ENCODE measurements around the gene RBM28.
"Not testable (repeated sequence)": the region's sequence is repeated elsewhere in the genome, so short reads cannot be mapped to it uniquely, and the experiment has no call there.

RBM28 gene

DNA sequence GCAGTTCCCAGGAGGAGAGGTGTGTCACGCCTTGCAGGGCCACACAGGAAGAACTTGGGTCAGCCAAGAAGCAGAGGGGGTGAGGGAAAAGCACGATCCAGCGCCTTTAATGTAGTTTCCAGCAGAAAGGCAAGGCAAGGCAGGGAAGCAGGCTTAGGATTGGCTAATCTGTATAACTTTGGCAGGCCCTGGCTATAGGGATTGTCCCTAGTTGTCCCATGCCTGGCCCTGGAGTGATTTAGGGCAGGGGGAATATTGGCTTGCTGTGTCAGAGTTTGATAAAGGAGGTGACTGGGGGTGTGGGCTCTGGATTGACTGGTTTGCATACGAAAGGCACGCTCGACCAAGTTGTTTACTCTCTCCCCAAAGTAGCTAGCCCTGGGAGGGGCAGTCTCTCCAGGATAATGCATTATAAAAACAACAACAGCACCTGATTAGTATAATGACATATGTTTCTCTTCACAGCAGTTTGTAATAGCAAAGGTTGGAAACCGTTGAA lies 44.5 kb downstream of the RBM28 start:
- H3K4me3 ChIP-seq (ENCODE audit: low read length) = no peak overlapping the region
- no peak for DNase-seq (ENCODE audit: low read depth)
- TF ChIP-seq, protein P1, sequence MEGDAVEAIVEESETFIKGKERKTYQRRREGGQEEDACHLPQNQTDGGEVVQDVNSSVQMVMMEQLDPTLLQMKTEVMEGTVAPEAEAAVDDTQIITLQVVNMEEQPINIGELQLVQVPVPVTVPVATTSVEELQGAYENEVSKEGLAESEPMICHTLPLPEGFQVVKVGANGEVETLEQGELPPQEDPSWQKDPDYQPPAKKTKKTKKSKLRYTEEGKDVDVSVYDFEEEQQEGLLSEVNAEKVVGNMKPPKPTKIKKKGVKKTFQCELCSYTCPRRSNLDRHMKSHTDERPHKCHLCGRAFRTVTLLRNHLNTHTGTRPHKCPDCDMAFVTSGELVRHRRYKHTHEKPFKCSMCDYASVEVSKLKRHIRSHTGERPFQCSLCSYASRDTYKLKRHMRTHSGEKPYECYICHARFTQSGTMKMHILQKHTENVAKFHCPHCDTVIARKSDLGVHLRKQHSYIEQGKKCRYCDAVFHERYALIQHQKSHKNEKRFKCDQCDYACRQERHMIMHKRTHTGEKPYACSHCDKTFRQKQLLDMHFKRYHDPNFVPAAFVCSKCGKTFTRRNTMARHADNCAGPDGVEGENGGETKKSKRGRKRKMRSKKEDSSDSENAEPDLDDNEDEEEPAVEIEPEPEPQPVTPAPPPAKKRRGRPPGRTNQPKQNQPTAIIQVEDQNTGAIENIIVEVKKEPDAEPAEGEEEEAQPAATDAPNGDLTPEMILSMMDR (conservative IDR thresholded peaks at IDR 0.05; ENCODE audit: low read length) = no peak

DNA sequence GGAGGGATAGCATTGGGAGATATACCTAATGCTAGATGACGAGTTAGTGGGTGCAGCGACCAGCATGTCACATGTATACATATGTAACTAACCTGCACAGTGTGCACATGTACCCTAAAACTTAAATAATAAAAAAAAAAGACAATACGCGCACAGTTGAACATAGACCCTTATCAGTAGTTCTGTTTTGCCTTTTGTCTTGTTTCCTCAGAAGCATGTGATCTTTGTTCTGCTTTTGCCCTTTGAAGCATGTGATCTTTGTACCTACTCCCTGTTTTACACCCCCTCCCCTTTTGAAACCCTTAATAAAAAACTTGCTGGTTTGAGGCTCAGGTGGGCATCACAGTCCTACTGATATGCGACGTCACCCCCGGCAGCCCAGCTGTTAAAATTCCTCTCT lies 45.7 kb downstream of the RBM28 start:
- not testable (repeated sequence) for H3K4me3 ChIP-seq (ENCODE audit: low read length); DNase-seq (ENCODE audit: low read depth)

DNA sequence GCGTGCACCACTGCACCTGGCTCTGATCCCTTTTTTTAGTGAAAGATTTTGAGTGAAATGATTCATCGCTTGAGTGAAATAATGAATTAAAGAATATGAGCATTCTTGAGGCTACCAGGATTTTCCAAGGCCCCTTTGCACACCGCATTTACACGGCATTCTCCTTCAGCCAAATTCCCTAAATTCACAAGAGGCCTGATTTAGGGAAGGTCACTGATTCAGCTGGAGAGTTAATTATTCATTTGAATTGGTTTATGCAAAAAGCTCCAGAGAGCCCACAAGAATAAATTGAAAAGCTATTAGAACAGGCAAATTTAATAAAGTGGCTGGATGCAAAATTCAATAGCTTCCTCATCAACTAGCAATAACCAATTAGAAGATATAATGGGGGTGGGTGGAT lies 56.2 kb downstream of the RBM28 start:
- no peak overlapping the region for H3K4me3 ChIP-seq (ENCODE audit: low read length)
- no peak for DNase-seq (ENCODE audit: low read depth)
- TF ChIP-seq, protein P1 (conservative IDR thresholded peaks at IDR 0.05; ENCODE audit: low read length) = no peak

DNA sequence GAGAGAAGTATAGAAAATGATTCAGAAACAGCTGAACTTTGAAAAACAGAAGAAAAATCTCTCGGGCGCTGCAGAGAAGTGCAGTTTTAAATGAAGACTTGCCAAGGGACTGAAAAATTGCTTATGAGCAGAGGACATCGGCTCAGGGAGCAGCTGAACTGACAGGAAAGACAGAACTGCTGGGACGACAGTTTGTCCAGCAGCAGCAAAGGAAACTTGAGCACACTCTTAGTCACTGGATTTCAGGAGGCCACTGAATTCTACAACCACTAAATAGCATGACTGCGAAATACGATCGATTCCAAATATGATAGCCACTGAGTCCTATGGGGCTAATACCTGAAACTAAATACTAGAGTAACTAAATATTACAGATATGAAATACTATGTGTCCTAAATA lies 59.6 kb downstream of the RBM28 start:
- no peak for DNase-seq (ENCODE audit: low read depth)
- H3K4me3 ChIP-seq (ENCODE audit: low read length) = no peak overlapping the region
- TF ChIP-seq, protein P1 (conservative IDR thresholded peaks at IDR 0.05; ENCODE audit: low read length) = no peak

DNA sequence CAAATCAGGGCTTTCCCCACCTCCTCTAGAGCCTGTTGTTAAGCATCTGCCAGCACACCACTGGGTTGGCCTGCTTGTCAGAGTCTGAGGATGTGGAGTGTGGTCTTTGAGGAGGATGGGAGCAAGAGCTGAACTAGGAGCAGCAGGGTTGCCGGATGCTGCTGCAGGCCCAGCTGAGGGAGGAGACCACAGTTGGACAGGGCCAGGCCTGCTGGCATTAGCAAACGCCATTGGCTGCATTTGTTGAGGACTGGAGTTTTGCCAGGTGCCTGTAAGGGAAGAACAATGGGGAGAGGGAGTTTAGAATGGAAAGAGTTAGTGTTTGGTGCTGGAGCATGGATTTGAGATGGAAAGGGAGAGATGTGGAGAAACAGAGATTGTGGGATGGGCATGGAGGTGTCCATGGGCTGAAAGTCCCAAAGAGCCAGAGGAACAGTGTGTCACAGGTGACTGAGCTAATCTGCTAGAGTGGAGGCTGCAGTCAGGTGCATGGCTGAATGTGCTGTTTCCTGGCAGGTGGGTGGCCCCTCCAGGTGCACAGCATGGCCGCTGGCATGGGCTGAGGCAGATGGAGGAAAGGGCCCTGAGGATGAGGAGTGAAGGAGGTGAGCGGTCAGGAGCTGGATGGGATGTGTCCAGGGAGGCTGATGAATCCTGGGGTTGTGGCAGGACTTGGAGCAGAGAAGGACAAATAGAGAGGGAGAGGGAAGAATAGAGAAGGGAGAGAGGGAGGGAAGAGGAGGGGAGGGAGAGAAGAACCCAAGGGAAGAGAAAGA lies 61.9 kb downstream of the RBM28 start:
- no peak overlapping the region for H3K4me3 ChIP-seq (ENCODE audit: low read length)
- no peak for DNase-seq (ENCODE audit: low read depth)
- TF ChIP-seq, protein P1 (conservative IDR thresholded peaks at IDR 0.05; ENCODE audit: low read length) = no peak

DNA sequence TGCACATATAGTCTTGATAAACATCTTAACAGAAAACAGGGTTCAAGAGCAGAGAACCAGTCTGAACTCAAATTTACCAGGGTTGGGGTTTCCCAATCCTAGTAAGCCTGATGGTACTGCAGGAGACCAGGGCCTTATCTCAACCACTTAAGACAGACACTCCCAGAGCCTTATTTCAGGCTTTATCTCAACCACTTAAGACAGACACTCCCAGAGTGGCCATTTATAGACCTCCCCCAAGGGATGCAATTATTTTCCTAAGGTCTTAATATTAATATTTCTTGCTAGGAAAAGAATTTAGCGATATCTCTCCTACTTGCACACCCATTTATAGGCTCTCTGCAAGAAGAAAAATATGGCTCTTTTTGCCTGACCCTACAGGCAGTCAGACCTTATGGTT lies 63.3 kb downstream of the RBM28 start:
- not testable (repeated sequence) for DNase-seq (ENCODE audit: low read depth); H3K4me3 ChIP-seq (ENCODE audit: low read length)

DNA sequence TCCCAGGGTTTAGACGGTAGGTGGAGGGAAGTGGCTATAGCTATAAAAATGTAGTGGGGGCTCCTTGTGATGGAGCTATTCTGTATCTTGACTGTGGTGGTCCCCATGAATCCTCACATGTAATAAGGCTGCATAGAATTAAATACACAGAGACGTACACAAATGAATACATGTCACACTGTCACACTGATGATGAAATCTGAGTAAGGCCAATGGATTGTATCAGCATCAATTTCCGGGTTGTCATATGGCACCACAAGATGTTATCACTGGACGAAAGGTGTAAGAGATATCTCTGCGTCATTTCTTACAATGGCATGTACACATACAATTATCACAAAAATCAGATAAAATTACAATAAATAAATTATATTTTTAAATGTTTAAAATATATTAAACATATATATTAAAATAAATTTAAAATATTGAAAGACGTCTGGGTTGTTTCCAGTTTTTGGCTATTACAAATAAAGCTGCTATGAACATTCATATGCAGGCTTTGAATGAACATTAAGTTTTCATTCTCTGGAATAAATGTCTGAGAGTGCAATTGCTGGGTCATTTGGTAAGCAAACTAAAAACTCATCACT lies 64.5 kb downstream of the RBM28 start:
- TF ChIP-seq, protein P1 (conservative IDR thresholded peaks at IDR 0.05; ENCODE audit: low read length) = no peak
- no peak for DNase-seq (ENCODE audit: low read depth)
- no peak overlapping the region for H3K4me3 ChIP-seq (ENCODE audit: low read length)

DNA sequence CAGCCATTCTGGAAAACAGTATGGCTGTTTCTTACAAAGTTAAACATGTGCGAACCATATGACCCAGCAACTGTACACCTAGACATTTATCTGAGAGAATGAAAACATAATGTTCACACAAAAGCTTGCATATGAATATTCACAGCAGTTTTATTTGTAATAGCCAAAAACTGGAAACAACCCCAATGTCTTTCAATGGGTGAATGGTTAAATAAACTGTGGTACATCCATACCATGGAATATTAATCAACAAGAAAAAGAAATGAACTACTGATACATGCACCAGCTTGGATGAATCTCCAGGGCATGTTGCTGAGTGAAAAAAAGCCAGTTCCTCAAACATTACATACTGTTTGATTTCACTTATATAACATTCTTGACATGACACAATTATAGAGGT lies 65.3 kb downstream of the RBM28 start:
- no peak overlapping the region for H3K4me3 ChIP-seq (ENCODE audit: low read length)
- TF ChIP-seq, protein P1 (conservative IDR thresholded peaks at IDR 0.05; ENCODE audit: low read length) = no peak
- DNase-seq (ENCODE audit: low read depth) = no peak

All from AG10803 (cell line).